Measurements from ENCODE around the gene FAM210B. TPM values are rescaled to one million over a fixed set of nuclear protein-coding genes. Genes with fewer than 3 reads are reported as not detected.
A peak's percentile ranks its signal among the peaks of the same experiment; 100 is the strongest.

Gene FAM210B
- total and polyA plus RNA-seq, 2 donors (not counting 1 experiment from before 2014, with no cell fraction given): 90.6 to 120 TPM

- no peaks in the 10 kb centered on the region for H3K9me3 ChIP-seq (ENCODE audit: control insufficient read depth, insufficient read depth, low read depth, low read length)
- no peak overlapping the region for H3K9ac ChIP-seq (ENCODE audit: insufficient read depth, low read length)
- DNase-seq (ENCODE audit: low read depth in 2 of 2): no peak
- H3K36me3 ChIP-seq (ENCODE audit: control insufficient read depth, insufficient read depth, low read length): no peaks in the 10 kb centered on the region
- H3K4me1 ChIP-seq (ENCODE audit: control insufficient read depth, extremely low read depth, insufficient read depth, low read length): peaks cover 7% of the 10 kb centered on the region
- H3K4me3 ChIP-seq (replicated peaks in 1 of 4; ENCODE audit: control extremely low read depth in 1 of 4, insufficient read depth in 1 of 4, low read depth in 3 of 4, low read length in 4 of 4): peak overlapping the region in 1 of 4 experiments; percentile 95
- no peak overlapping the region for H2AFZ ChIP-seq (ENCODE audit: low read length)
- no peak overlapping the region for H3K27ac ChIP-seq (ENCODE audit: insufficient read depth, low read length)
- no peaks in the 10 kb centered on the region for H3K27me3 ChIP-seq (ENCODE audit: control insufficient read depth, insufficient read depth, low read length)
- H4K20me1 ChIP-seq (ENCODE audit: control insufficient read depth, extremely low read depth, insufficient read depth, low read length): no peaks in the 10 kb centered on the region
- TF ChIP-seq EZH2 (IDR thresholded peaks at IDR 0.05; ENCODE audit: low read length, missing control alignments) (no peak), CTCF (conservative IDR thresholded peaks at IDR 0.05 in 1 of 2, IDR thresholded peaks at IDR 0.05 in 1 of 2; ENCODE audit: low read depth in 1 of 2, low read length in 2 of 2) (no peak)
- H3K4me2 ChIP-seq (ENCODE audit: extremely low read depth, insufficient read depth, low read length): peak overlapping the region; percentile 95
- H3K79me2 ChIP-seq (ENCODE audit: control insufficient read depth, insufficient read depth, low read length): peaks cover 13% of the 10 kb centered on the region
Measured at GRCh38 chr20:56360908-56361205, 2.1 kb downstream of the FAM210B start.

DNA sequence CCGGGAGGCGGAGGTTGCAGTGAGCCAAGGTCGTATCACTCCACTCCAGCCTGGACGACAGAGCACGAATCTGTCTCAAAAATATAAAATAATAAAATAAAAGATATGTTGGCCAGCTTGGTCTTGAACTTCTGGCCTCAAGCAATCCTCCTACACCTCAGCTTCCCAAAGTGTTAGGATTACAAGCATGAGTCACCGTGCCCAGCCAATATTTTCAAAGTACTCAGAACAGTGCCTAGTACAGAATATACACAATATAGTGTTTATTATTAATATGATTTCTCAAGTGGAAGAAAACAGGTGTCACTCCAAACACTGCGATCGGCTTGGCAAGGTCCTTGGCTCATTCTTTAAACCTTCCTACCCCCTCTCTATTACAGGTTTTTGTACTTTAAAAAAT, 3.1 kb downstream of the FAM210B start:
- H3K27ac ChIP-seq (ENCODE audit: insufficient read depth, low read length): no peak overlapping the region
- H2AFZ ChIP-seq (ENCODE audit: low read length): no peak overlapping the region
- no peak for TF ChIP-seq CTCF (conservative IDR thresholded peaks at IDR 0.05 in 1 of 2, IDR thresholded peaks at IDR 0.05 in 1 of 2; ENCODE audit: low read depth in 1 of 2, low read length in 2 of 2)
- no peak for TF ChIP-seq EZH2 (IDR thresholded peaks at IDR 0.05; ENCODE audit: low read length, missing control alignments)
- H3K79me2 ChIP-seq (ENCODE audit: control insufficient read depth, insufficient read depth, low read length): peaks cover 13% of the 10 kb centered on the region
- no peaks in the 10 kb centered on the region for H3K27me3 ChIP-seq (ENCODE audit: control insufficient read depth, insufficient read depth, low read length)
- H3K36me3 ChIP-seq (ENCODE audit: control insufficient read depth, insufficient read depth, low read length): peaks cover 1% of the 10 kb centered on the region
- no peaks in the 10 kb centered on the region for H3K9me3 ChIP-seq (ENCODE audit: control insufficient read depth, insufficient read depth, low read depth, low read length)
- no peak overlapping the region for H3K4me2 ChIP-seq (ENCODE audit: extremely low read depth, insufficient read depth, low read length)
- no peaks in the 10 kb centered on the region for H4K20me1 ChIP-seq (ENCODE audit: control insufficient read depth, extremely low read depth, insufficient read depth, low read length)
- H3K4me3 ChIP-seq (replicated peaks in 1 of 4; ENCODE audit: control extremely low read depth in 1 of 4, insufficient read depth in 1 of 4, low read depth in 3 of 4, low read length in 4 of 4): no peak overlapping the region
- H3K4me1 ChIP-seq (ENCODE audit: control insufficient read depth, extremely low read depth, insufficient read depth, low read length): peaks cover 7% of the 10 kb centered on the region
- no peak overlapping the region for H3K9ac ChIP-seq (ENCODE audit: insufficient read depth, low read length)
- no peak for DNase-seq (ENCODE audit: low read depth in 2 of 2)

DNA sequence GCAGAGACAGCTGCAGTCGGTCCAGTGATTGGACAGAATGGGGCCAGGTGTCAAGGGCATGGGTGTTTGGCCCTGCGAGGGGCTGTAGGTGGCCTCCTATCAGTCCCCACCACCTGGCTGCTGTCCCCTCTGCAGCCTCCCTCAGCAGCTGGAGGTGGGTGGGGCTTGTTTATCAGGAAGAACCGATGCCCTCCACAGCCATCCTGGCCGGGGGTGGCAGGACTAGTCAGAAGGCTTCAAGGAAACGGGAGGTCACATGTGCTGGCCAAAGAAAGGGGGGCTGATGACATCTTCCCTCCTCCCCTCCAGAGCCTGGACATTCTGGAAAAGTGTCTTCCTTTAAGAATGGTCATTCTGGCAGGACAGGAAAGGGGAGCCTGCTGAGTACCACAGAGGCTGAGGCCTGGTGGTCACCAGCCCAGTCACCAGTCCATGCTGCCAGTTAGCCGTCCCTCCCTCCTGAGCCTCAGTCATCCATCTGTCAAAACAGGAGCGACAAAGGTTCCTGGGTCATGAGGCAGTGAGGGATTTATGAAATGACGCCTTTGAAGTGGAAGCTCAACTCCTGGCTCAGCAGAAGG, 4.1 kb downstream of the FAM210B start:
- Histone ChIP-seq H3K27ac (ENCODE audit: insufficient read depth, low read length) (no peak overlapping the region), H3K79me2 (ENCODE audit: control insufficient read depth, insufficient read depth, low read length) (peaks cover 13% of the 10 kb centered on the region), H4K20me1 (ENCODE audit: control insufficient read depth, extremely low read depth, insufficient read depth, low read length) (no peaks in the 10 kb centered on the region), H3K4me2 (ENCODE audit: extremely low read depth, insufficient read depth, low read length) (no peak overlapping the region), H3K9me3 (ENCODE audit: control insufficient read depth, insufficient read depth, low read depth, low read length) (no peaks in the 10 kb centered on the region), H3K9ac (ENCODE audit: insufficient read depth, low read length) (no peak overlapping the region), H2AFZ (ENCODE audit: low read length) (no peak overlapping the region), H3K4me1 (ENCODE audit: control insufficient read depth, extremely low read depth, insufficient read depth, low read length) (peaks cover 7% of the 10 kb centered on the region), H3K36me3 (ENCODE audit: control insufficient read depth, insufficient read depth, low read length) (peaks cover 1% of the 10 kb centered on the region), H3K4me3 (replicated peaks in 1 of 4; ENCODE audit: control extremely low read depth in 1 of 4, insufficient read depth in 1 of 4, low read depth in 3 of 4, low read length in 4 of 4) (no peak overlapping the region), H3K27me3 (ENCODE audit: control insufficient read depth, insufficient read depth, low read length) (no peaks in the 10 kb centered on the region)
- DNase-seq (ENCODE audit: low read depth in 2 of 2): no peak
- TF ChIP-seq EZH2 (IDR thresholded peaks at IDR 0.05; ENCODE audit: low read length, missing control alignments): no peak
